Skeletal muscle cell (primary cell): ENCODE results near the gene CYP19A1.

Experiments used
- DNase-seq: peaks from one replicate; pipeline ENCODE4 v3.0.0-alpha.2; 2010; ENCODE audit warnings: low read depth
- H3K4me3 ChIP-seq: 2 replicates; pipeline ENCODE4 v1.5.1; 2011; ENCODE audit warnings: low read depth, mild to moderate bottlenecking, control low read depth, low read length, moderate library complexity

CYP19A1 gene

GRCh38 chr15:51365417-51365816, 27.0 kb upstream of the CYP19A1 start:
- H3K4me3 ChIP-seq: no peak overlapping the region
- DNase-seq: no peak

- H3K4me3 ChIP-seq: no peak overlapping the region
- no peak for DNase-seq
These were observed 25.0 kb upstream of the CYP19A1 start for GRCh38 chr15:51363383-51363782.

DNA sequence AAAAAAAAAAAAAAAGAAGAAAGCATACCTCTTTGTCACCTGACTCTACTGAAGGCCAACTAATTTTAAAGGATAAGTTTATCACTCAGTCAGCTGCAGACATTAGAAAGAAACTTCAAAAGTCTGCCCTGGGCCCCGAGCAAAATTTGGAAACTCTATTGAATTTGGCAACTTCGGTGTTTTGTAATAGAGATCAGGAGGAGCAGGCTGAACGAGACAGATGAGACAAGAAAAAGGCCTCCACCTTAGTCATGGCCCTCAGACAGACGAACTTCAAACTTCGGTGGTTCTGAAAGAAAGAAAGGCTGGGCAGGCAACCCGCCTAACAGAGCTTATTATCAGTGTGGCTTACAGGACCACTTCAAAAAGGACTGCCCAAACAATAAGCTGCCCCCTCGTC, 21.6 kb upstream of the CYP19A1 start:
- DNase-seq: no peak
- H3K4me3 ChIP-seq: no peak overlapping the region

DNA sequence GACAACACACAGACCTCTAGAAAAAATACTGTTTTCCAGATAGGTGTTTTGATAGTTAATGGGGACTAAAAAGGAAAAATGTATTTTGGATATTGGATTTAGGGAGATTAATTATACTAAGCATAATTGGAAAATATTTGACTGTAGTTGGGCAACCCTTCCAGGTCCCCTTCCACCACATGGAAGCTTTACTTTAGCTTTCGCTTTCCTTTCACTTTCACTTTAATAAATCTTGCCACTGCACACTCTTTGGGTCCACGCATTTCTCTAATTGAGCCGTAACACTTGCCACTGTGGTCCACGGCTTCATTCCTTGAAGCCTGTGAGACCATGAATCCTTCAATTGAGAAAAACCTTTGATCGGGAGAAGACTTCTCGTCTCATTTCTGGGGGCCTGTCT, 18.6 kb upstream of the CYP19A1 start:
- H3K4me3 ChIP-seq: no peak overlapping the region
- no peak for DNase-seq

DNA sequence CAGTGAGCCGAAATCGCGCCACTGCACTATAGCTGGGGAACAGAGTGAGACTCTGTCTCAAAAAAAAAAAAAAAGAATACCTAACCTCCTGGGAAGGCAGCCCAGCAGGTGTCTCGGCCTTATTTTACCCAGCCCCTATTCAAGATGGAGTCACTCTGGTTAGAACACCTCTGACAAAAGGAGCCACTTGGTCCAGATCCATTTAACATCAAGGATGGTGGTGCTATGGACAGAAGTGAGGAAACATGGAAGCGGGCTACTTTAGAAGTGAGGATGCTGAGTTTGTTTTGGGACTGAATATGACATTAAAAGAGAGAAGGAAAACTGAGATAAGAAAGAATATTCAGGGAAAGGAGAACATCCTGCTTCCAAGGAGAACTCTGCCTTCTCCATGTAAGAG, 17.8 kb upstream of the CYP19A1 start:
- DNase-seq: no peak
- H3K4me3 ChIP-seq: no peak overlapping the region

GRCh38 chr15:51355096-51355495, 16.7 kb upstream of the CYP19A1 start:
- DNase-seq: no peak
- no peak overlapping the region for H3K4me3 ChIP-seq

GRCh38 chr15:51353976-51354375, 15.6 kb upstream of the CYP19A1 start:
- DNase-seq: no peak
- H3K4me3 ChIP-seq: no peak overlapping the region

DNA sequence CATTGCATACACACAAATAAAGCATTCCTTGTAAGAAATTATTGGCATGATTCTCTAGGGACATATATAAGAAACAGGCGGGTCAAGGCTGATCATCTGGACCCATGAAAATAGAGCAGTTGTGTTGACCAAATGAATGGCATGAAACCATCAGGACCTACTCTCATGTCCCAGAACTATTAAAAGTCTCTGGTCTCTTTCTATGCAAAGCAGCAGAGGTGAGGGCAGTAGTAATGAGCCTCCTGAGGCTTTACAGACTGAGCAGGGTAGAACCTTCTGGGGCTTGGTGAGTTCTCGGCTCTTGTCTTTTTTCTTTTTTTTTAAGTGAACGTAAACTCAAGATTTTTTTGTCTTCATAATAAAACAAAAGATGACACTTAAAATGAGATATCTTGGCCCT, 12.3 kb upstream of the CYP19A1 start:
- no peak overlapping the region for H3K4me3 ChIP-seq
- DNase-seq: no peak

DNA sequence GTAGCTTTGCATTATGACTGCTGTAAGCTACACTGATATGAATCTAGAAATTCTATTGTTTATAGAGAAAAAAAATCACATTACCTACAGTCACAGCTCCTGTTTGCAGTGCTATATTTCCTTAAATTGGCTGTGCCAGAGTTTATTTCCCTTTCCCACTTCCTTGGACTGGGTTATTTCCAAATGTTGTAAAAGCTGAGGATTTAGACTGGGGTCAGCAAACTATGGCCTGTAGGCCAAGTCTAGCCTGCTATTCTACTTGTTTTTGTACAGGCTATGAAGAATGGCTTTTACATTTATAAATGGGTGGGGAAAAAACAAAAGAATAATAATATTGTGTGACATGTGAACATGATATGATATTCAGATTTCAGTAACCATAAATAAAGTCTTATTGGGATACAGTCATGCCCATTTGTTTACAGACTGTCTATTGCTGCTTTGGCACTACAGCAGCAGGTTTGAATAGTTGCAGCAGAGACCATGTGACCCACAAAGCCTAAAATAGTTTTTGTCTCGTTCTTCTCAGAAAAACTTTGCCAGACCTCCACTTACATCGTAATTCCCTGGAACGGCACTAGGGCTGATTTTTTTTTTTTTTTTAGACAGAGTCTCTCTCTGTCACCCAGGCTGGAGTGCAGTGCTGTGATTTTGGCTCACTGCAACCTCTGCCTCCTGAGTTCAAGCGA, 10.9 kb upstream of the CYP19A1 start:
- H3K4me3 ChIP-seq: no peak overlapping the region
- DNase-seq: no peak

DNA sequence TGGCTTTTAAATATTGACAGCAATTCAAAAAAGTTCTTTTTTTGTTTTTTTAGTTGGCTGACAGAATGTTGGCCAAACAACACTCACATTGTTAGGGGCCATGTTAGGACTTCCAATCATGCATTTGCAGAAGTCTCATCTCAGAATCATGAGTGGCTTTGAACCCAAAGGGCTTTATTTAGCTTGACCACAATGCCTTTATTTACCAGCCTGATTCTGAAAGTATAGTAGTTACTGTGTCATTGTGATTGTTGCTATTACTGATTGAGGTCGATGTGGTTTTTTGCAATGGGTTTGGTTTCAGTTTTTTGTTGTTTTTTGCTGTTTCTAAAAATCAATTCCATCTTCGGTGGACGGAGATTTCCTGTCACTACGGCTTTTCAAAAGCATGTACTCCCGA, 10.3 kb upstream of the CYP19A1 start:
- DNase-seq: no peak
- H3K4me3 ChIP-seq: no peak overlapping the region

GRCh38 chr15:51346136-51346535, 7.7 kb upstream of the CYP19A1 start:
- H3K4me3 ChIP-seq: no peak overlapping the region
- DNase-seq: no peak

- DNase-seq: no peak
- H3K4me3 ChIP-seq: no peak overlapping the region
These were observed 5.1 kb upstream of the CYP19A1 start for GRCh38 chr15:51343466-51343865.

DNA sequence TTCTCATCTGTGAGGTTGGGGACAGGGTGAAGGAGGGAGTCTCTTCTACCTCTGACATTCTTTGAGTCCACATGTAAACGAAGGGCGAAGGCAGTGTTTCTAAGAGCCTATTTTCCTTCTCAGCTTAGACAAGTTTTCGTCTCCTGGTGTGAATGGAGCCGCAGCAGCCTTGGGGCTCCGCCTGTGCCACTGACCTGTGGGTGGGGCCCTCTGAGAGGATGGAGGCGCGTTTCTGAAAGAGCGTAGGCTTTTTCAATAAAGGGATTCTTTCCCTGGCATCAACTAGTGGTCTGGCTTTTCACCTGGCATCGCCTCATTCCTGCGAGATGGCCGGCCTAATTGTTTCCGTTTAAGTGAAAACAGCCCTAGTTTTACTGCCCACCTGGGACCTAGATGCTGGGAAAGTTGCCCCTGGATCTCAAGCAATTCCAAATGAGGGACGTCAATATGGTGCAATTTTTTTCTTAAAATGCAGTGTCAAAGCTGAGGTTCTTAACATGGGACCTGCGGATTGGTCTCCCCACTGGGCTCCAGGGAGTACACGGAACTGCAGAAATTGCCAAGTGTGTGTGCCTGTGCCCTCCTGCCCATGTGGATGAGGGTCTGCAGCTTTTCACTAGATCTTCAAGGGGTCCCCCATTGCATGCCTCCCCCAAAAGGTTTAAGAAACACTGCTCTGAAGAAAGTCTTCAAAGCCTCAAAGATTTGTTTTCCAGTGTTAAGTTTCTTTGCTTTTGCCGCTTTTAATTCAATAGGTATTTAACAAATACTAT, 4.0 kb upstream of the CYP19A1 start:
- peak overlapping the region; percentile 42 for H3K4me3 ChIP-seq
- no peak for DNase-seq

DNA sequence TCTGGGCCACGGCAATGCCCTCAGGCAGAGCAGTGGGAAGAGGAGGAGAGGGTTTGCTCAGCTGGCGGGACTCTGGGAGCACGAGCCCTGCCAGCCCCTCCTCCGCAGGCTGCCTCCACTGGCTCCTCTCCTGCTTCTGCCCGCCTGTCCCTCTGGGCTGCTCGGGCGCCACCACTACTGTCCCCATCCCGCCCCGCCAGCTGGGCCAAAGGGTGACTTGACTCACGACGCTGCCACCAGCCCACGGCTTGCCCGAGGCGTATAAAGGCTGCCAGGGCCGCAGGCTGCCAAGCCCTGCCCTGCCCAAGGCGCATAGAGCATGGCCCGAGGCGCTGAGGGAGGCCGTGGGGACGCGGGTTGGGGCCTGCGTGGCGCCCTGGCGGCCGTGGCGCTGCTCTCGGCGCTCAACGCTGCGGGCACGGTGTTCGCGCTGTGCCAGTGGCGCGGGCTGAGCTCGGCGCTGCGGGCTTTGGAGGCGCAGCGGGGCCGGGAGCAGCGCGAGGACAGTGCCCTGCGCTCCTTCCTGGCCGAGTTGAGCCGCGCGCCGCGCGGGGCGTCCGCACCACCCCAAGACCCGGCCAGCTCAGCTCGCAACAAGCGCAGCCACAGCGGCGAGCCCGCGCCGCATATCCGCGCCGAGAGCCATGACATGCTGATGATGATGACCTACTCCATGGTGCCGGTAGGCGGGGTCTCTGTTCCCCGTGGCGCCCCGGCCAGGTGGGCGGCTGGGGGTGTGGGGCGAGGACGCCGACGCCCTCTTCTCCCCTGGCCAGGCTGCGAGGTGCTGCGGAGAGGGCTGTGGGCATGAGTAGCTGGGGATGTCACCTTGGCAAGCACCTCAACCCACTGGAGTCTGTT, 3.2 kb upstream of the CYP19A1 start, which contains the start of gene GLDN:
Gene GLDN, plus strand, starts transcription at position 290 of the 861 bp plus-strand sequence. Its CDS starts 30 bp downstream, at position 320.
- no peak for DNase-seq
- peak within 1 kb of the TSS; percentile 42 for H3K4me3 ChIP-seq

- DNase-seq: no peak
- H3K4me3 ChIP-seq: no peak overlapping the region
These were observed 2.6 kb downstream of the CYP19A1 start for GRCh38 chr15:51335538-51336410.

DNA sequence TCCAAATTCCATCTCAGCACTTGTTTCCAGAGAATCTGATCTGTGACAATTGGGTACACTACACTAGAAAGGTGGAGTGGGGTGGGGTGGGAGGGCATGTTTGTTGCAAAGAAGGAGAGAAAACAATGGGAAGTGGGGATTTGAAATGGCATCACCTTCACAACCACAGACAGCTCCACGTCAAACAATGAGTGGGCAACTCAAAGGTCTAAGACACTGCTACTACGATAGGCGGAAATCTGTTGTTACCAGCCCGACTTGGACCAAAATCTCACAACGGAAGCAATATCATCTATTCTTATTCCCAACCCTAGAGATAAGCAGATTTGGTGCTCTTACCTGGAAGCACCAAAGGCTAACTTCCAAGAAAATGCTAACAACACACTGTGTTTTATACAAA, 3.3 kb downstream of the CYP19A1 start:
- no peak for DNase-seq
- H3K4me3 ChIP-seq: no peak overlapping the region

DNA sequence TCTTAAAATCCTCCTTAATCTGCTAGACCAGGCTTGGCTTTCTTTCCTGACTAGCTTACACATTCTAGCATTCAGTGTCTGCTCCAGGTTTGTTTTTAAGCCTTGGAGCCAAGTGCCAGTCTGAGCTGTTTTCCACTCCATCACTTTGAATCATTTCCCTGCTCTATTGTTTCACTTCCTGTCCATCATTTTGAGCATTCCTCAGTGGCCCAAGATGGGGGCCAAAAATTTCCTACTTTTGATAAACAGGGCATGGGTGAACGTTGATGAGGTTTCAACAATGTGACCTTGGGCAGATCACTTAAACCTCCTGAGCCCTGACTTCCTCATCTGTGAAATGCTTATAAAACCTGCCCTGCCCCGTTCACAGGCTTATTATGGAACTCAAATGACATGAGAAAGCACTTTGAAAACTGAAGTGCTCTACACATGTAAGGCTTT, 4.4 kb downstream of the CYP19A1 start:
- DNase-seq: no peak
- no peak overlapping the region for H3K4me3 ChIP-seq

DNA sequence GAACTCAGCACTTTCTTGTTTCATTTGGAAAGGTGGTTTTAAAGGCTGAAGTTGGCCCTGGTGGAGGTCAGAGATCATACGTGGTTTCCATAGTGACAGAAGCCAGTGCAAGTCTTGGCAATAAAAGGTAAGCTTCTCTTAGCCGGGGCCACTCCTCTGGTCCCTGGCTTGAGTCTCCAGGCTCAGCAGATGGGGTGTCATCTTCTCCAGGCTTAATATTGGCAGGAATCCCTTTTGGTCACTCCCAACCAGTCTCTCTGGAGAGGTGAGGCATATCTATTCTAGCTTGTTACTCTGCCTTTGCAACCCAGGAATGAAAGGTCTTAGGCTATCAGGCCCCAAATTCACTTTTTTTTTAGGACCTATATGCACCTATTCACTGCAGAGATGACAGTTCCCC, 4.8 kb downstream of the CYP19A1 start:
- DNase-seq: no peak
- H3K4me3 ChIP-seq: no peak overlapping the region
